ENCODE data around the gene SEC22C.
"Not testable (repeated sequence)": the region's sequence is repeated elsewhere in the genome, so short reads cannot be mapped to it uniquely, and the experiment has no call there.

SEC22C gene

GRCh38 chr3:42581709-42582473 lies at the start of gene SEC22C:
Gene SEC22C (minus strand): TSS chr3:42581967. CDS start chr3:42569046, 12,921 bp downstream.
- peak; percentile 67 for DNase-seq (ENCODE audit: low read depth)
- peak within 1 kb of the TSS; percentile 87 for H3K4me3 ChIP-seq (ENCODE audit: low read depth, low read length)

- DNase-seq (ENCODE audit: low read depth), result no peak
- no peak overlapping the region for H3K4me3 ChIP-seq (ENCODE audit: low read depth, low read length)
Observed at GRCh38 chr3:42613462-42613861, 31.7 kb upstream of the SEC22C start.

GRCh38 chr3:42612928-42613327 lies 31.2 kb upstream of the SEC22C start:
- DNase-seq (ENCODE audit: low read depth), result no peak

GRCh38 chr3:42612217-42612616 lies 30.4 kb upstream of the SEC22C start:
- DNase-seq (ENCODE audit: low read depth), result no peak
- no peak overlapping the region for H3K4me3 ChIP-seq (ENCODE audit: low read depth, low read length)

More at GRCh38 chr3:42612928-42613327, 31.2 kb upstream of the SEC22C start:
- no peak overlapping the region for H3K4me3 ChIP-seq (ENCODE audit: low read depth, low read length)

GRCh38 chr3:42610976-42611375 lies 29.2 kb upstream of the SEC22C start:
- H3K4me3 ChIP-seq (ENCODE audit: low read depth, low read length), result no peak overlapping the region
- no peak for DNase-seq (ENCODE audit: low read depth)

GRCh38 chr3:42608581-42608980 lies 26.8 kb upstream of the SEC22C start:
- DNase-seq (ENCODE audit: low read depth), result no peak
- H3K4me3 ChIP-seq (ENCODE audit: low read depth, low read length), result no peak overlapping the region

GRCh38 chr3:42605546-42606173 lies 23.9 kb upstream of the SEC22C start:
- no peak overlapping the region for H3K4me3 ChIP-seq (ENCODE audit: low read depth, low read length)
- no peak for DNase-seq (ENCODE audit: low read depth)

- no peak overlapping the region for H3K4me3 ChIP-seq (ENCODE audit: low read depth, low read length)
- DNase-seq (ENCODE audit: low read depth), result no peak
Observed at GRCh38 chr3:42602961-42603360, 21.2 kb upstream of the SEC22C start.

GRCh38 chr3:42601896-42602581 lies 20.3 kb upstream of the SEC22C start:
- peak overlapping the region; percentile 80 for H3K4me3 ChIP-seq (ENCODE audit: low read depth, low read length)

GRCh38 chr3:42600958-42601675 lies 19.4 kb upstream of the SEC22C start:
- peak; percentile 15 for DNase-seq (ENCODE audit: low read depth)
- peak overlapping the region; percentile 80 for H3K4me3 ChIP-seq (ENCODE audit: low read depth, low read length)

More at GRCh38 chr3:42601896-42602581, 20.3 kb upstream of the SEC22C start:
- DNase-seq (ENCODE audit: low read depth), result no peak

GRCh38 chr3:42600111-42600957 lies 18.6 kb upstream of the SEC22C start, which contains the start of gene NKTR:
Gene NKTR (plus strand): TSS chr3:42600686. CDS start chr3:42601007, 321 bp downstream.
- H3K4me3 ChIP-seq (ENCODE audit: low read depth, low read length), result peak within 1 kb of the TSS; percentile 80
- DNase-seq (ENCODE audit: low read depth), result peak; percentile 95

GRCh38 chr3:42597098-42597497 lies 15.3 kb upstream of the SEC22C start:
- H3K4me3 ChIP-seq (ENCODE audit: low read depth, low read length); DNase-seq (ENCODE audit: low read depth): not testable (repeated sequence)

- DNase-seq (ENCODE audit: low read depth), result no peak
- no peak overlapping the region for H3K4me3 ChIP-seq (ENCODE audit: low read depth, low read length)
Observed at GRCh38 chr3:42595682-42596081, 13.9 kb upstream of the SEC22C start.

GRCh38 chr3:42593635-42594034 lies 11.9 kb upstream of the SEC22C start:
- no peak for DNase-seq (ENCODE audit: low read depth)
- H3K4me3 ChIP-seq (ENCODE audit: low read depth, low read length), result no peak overlapping the region

GRCh38 chr3:42591811-42592210 lies 10.0 kb upstream of the SEC22C start:
- peak overlapping the region; percentile 69 for H3K4me3 ChIP-seq (ENCODE audit: low read depth, low read length)
- no peak for DNase-seq (ENCODE audit: low read depth)

GRCh38 chr3:42590989-42591756 lies 9.4 kb upstream of the SEC22C start:
- H3K4me3 ChIP-seq (ENCODE audit: low read depth, low read length), result peak overlapping the region; percentile 69
- DNase-seq (ENCODE audit: low read depth), result no peak

GRCh38 chr3:42589382-42590109 lies 7.8 kb upstream of the SEC22C start:
- DNase-seq (ENCODE audit: low read depth), result no peak
- peak overlapping the region; percentile 69 for H3K4me3 ChIP-seq (ENCODE audit: low read depth, low read length)
